GM18508 (cell line): ENCODE results near the gene GDA.
"Not testable (repeated sequence)": the region's sequence is repeated elsewhere in the genome, so short reads cannot be mapped to it uniquely, and the experiment has no call there.

Experiments
- ATAC-seq: cut with Tn5 transposase; IDR thresholded peaks from one replicate; pipeline ENCODE4 v1.9.1; 2021; ENCODE audit warnings: moderate number of reproducible peaks; ENCODE audit not compliant: insufficient read depth, unreplicated experiment

The GDA gene

DNA sequence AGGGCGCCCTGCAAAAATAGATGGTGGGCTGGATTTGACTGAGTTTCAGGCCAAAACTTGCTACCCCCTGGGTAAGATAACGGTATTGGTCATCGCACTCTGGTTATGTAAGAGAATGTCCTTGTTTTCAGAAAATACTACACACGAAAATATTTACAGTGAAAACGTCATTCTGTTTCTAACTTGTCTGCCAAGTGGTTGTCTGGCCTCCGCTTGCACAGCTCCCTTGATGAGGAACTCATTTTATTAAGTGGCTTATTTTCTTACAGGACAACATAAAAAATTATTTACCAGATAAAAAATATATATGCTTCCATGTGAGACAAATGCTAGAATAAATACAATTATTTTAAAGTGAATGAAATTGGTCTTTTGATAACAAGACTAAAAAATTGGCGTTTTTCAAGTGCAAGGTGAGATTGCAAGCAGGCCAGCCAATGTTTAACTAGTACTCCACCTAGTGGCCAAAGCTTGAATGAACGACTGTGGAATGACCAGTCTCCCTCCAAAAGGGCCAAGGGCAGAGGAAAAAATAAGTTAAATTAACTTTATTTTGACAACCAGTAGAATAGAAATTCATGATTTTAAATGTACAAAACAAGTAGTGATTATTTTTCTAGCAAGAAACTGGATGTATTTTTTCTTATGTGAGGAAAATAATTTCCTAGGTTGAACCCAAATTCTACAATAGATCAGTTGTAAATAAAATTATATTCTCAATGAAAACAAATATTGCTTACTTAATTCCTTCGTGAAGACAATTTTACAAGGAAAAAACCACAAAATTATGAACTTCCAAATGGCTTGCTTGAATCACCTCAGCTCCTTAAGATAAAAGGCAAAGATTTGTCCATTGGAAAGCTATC lies 122.6 kb downstream of the GDA start:
- ATAC-seq = no peak

DNA sequence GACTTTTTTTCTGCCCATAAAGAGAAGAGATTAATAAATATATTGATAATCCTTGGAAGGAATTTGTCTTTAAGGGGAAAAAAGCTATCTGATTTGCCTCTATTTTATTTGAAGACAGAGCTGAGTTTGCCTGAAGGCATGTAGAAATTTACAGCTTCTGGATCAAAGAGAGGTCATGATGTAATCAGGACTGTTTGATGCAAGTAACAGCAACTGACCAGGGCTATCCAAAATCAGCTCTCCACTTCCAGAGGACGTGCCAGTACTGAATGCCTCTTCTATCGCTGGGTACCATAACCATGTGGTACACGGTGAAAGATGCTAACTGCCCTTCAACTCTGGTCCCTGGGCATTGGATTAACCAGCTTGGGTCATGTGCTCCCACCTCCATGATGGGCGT lies 125.2 kb downstream of the GDA start:
- ATAC-seq = no peak

DNA sequence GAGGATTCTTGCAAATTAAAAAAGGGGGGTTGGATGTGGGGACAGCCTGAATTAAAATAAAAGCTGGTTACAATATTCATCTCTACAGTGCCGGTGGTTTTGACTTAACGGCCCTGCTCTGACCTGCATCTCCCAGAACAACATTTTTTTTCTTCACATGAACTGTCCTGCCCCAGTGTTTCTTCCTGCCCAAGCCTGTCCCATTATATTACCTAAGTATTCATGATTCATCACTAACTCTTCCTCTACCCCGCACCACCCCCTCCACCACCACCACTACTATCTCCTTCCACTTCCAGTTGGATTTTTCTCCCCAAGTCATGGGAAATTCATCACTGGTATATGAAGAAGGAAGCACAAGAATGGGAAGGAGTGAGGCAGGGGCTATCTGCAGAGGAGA lies 125.7 kb downstream of the GDA start:
- no peak for ATAC-seq

DNA sequence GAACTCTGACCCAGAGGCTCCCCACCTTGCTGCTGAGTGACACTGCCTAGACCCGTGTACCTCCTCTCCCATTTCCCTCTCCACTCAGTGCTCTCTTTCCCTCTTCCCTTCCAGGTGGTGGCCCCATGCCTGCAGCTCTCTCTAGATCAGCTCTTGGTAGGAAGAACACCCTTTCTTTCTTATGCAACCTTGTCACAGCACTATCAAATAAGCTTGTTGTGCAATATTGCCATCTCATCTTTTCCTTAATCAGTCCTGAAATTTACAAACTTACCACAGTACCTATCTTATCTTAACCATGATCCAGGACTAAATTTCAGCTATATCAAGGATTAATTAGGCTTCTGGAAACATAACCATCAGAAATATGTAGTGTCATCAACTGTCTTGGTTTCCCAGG lies 127.2 kb downstream of the GDA start:
- no peak for ATAC-seq

DNA sequence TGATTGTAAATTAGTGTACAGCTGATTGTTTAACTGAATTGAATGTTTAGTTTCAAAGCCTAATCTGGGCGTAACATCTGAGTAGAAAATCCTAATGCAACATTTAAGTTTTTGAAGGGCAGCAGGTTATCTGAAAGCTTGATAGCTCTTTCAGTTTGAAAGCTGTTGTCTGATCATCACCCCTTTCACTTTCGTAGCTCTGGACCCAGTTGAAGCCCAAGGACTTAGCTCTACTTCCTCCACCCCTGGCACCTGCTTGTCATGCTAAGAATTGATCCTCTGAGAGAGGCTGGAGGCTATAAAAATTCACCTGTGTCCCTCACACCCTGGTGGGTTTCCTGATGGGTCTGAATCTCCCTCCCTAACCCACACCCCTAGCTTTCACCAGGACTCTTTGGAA lies 129.7 kb downstream of the GDA start:
- ATAC-seq = peak; percentile 73

DNA sequence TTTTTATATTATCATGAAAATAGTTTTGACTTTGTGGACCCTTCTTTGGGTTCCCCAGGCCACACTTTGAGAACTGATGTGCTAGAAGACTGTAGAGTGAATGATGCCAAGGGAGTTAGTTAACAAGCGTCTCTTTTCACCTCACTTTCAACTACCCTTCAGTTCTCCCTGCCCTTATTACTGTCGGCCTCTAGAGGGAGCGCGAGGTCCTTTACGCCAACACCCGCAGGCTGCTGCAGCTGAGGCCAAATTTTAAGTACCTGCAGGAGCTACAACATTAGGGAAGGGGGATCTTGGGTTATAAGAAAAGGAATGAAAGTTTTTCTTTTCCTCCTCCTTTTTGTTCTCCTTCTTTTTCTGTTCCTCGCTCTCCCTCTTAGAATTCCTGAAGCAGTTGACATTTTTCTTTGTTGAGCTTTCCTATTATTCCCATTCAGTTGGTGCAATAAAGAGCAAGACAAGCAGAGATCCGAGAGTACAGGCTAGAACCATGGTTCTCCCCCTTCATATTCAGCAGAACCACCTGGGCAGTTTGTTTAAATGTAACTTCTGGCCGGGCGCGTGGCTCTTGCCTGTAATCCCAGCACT lies 131.8 kb downstream of the GDA start:
- ATAC-seq = no peak

DNA sequence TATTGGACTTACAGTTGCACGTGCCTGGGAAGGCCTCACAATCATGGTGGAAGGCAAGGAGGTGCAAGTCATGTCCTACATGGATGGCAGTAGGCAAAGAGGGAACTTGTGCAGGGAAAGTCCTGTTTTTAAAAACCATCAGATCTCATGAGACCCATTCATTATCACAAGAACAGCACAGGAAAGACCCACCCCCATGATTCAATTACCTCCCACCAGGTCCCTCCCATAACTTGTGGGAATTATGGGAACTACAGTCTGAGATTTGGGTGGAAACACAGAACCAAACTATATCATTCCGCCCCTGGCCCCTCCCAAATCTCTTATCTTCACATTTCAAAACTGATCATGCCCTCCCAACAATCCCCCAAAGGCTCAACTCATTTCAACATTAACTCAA lies 140.2 kb downstream of the GDA start:
- ATAC-seq = no peak

DNA sequence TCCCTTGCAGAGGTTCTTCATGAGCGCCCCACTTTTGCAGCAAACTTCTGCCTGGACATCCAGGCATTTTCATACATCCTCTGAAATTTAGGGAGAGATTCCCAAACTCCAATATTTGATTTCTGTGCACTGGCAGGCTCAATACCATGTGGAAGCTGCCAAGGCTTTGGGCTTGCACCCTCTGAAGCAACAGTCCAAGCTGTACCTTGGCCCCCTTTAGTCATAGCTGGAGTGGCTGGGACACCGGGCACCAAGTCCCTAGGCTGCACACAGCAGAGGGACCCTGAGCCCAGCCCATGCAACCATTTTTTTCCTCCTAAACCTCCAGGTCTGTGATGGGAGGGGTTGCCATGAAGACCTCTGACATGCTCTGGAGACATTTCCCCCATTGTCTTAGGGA lies 141.1 kb downstream of the GDA start:
- no peak for ATAC-seq

DNA sequence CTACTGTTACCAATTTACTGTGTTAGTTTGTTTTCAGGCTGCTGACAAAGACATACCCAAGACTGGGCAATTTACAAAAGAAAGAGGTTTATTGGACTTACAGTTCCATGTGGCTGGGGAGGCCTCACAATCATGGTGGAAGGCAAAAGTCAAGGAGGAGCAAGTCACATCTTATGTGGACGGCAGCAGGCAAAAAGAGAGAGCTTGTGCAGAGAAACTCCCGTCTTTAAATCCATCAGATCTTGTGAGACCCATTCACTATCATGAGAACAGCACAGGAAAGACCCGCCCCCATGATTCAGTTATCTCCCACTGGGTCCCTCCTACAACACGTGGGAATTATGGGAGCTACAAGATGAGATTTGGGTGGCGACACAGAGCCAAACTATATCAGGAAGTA lies 142.3 kb downstream of the GDA start:
- ATAC-seq = not testable (repeated sequence)

DNA sequence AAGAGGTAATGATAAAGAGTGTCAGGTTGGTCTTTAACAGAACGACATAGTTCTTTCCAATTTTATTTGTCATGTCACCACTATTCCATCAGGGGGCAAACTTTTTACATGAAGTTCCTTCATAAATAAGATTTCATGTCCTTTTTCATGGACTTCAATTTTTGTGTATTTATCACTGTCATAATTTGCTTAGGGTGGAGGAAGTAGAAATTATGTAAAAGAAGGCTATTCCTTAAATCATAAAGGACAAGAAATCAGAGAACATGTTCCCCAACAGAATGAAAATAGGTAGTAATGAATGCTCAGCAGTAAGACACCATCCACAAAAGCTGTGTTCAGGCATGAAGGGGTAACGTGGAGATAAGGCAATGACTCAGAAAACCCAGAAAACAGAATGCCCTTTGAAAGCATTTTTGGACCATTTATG lies 143.0 kb downstream of the GDA start:
- no peak for ATAC-seq

DNA sequence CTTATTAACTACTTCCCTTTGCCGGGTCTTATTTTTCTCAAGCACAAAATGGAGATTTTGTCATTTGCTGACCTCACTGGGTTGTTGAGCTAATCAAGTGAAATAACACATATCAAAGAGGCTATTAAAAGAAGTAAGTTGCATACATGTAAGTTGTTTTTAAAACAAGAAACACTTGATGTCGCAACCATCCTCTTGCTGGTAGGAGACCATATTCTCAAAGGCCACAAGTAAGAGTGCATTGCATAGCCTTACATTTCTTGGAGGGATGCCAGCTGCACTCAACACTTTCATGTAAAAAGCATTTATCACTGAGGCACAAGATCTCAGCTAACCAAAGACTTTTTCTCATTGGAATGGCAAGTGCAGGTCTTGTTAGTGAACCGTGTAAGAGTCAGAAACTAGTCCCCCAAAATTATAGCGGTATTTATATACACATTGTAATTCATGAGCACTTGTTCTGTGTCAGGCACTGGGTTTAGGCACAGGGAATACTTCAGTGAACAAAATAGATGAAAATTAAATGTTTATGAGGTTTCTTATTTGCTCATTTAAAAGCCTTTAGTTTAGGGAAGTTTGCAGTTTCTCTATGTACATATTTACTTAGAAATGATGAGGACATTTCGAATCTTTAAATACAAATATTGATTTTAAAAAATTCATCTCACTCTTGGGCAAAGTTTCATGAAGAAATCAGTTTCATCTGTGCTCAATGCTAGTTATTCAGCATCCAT lies 143.8 kb downstream of the GDA start:
- no peak for ATAC-seq

DNA sequence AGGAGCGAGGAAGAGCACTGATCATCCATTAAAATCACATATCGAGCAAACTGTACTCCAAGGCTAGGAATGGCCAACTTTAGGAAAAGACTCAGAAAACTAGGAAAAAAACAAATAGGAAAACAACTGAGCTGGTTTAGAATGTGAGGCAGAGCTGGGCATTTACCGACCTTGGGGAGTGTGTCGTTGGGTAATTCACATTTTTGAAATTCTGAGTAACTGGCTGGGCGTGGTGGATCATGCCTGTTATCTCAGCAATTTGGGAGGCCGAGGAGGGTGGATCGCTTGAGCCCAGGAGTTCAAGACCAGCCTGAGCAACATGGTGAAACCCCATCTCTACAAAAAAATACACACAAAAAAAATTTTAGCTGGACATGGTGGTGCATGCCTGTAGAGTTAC lies 145.7 kb downstream of the GDA start:
- ATAC-seq = no peak

DNA sequence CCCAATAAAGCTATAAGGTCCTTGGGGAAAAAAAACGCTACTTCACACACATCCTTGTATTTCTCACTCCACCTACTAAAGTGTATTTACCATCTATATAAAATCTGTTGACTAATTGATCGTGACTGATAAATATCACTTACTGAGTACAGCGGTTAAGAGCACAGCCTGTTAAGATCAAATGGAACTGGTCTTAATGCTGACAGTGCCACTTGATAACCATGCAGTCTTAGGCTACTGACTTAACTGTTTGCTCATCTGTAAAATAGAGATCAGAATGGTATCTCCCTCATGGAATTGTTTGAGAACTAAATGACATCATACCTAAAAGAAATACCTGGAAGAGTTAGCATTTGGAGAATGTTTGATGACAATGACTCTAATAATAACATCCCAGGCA lies 148.3 kb downstream of the GDA start:
- ATAC-seq = no peak

DNA sequence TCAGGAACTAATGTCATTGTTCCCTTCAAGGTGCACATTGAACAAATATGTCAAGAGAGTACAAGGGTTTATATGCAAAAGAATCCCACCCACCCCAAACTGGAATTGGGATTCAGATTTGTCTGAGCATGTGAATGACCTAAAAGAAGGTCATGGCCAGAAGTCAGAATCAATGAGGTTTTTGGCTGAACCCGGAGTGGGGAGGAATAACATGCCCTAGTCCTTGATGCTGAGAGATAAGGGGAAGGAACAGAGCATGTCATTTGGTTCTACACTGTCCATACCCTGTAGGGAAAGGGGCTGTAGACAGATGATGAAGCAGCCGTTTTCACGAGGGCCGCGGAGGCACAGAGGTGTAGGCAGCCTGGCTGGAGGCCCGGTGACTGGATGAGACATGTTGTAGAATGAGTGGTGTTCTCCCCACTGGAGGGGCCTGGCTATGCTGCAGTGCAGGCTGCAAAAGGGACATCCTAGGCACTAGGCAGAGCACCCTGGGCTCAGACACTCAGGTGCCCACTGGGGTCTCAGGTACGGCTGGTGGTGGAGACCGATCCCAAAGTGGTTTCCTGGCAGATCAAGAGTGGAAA lies 149.9 kb downstream of the GDA start:
- no peak for ATAC-seq

DNA sequence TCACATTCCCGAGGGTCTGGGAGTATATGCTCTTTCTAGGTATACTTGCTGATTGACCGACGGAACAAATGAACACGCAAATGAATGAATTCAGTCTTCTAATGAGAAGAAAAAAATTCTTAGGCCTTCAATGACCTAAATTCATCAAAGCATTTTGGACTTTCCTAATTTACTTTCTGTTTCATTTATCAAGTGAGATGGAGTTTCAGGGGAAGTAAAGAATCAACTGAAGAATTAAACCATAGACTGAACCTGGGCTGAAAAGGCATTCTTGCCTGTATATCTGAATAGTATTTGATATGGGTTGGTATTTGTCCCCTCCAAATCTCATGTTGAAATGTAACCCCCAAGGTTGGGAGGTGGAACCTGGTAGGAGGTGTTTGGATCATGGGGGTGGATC lies 151.6 kb downstream of the GDA start:
- peak; percentile 38 for ATAC-seq
